GM23248 (cell line): ENCODE measurements around the gene CD68.

Experiments
- EZH2 ChIP-seq: fragments of 200-600 bp; sonication (generic); IDR thresholded peaks from 2 replicates; pipeline ENCODE4 v1.6.1; 2018; ENCODE audit warnings: antibody characterized with exemption, mild to moderate bottlenecking; ENCODE audit not compliant: insufficient read depth, poor library complexity, severe bottlenecking
- EZH2phosphoT487 ChIP-seq: fragments of 200-600 bp; sonication (generic); IDR thresholded peaks from 2 replicates; pipeline ENCODE4 v1.6.1; 2018; ENCODE audit warnings: antibody characterized with exemption, moderate library complexity, mild to moderate bottlenecking, low read depth; ENCODE audit not compliant: insufficient read depth

- TF ChIP-seq EZH2 = no peak
- no peak for TF ChIP-seq EZH2phosphoT487
These were observed 9.9 kb upstream of the CD68 start for GRCh38 chr17:7569571-7569970.
